ENCODE results near the gene FAM78B. TPM values are rescaled to one million over a fixed set of nuclear protein-coding genes. Genes with fewer than 3 reads are reported as not detected.

The FAM78B gene
- total and polyA plus RNA-seq, 10 of the 15 experiments (the other 5 are each of a cell fraction or from before 2014, with no cell fraction given), result 0.10 to 4.9 (median 1.6) TPM

DNA sequence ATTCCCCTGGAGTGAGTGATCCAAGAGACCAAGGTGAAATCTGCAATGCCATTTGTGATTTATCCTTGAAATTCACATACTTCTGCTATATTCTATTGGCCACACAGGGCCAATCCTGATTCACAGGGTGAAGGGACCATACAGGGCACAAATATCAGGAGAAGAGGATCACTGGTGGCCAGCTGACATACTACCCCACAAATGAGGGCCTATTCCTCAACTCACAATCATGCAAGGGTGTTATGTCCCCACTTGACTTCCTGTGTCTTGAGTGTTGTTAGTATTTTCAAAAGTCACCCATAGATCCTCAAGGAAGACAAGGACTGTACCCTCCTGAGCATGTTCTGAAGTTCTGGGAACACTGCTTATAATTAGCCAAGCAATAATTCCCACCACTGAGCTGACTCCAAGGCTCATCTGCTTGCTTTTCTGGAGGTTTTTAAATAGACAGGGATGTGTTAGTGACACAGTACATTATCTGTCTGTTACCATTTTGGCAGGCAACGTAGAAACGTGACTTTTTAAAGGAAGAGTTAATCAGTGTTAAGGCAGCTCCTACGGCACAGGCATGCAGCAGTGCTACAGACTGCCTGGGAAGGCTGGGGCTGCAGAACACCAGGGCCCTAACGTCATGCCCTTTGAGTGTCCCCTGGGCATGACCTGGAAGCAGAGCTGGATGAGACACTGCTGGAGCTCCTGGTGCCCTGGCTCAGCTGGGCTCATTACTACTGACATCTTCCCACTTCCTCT, 137.4 kb downstream of the FAM78B start:
- no peak for FAIRE-seq
- BruUV-seq (replicated peaks), result no TSS peak

More for the DNA sequence above, 137.4 kb downstream of the FAM78B start:
- H3K27me3 ChIP-seq (replicated peaks in 1 of 2; ENCODE audit: control insufficient read depth in 2 of 2, insufficient read depth in 2 of 2, low read length in 1 of 2), result peaks cover 0 to 2% of the 10 kb centered on the region in 2 experiments; a peak in 1 of 4 replicates
- no peak overlapping the region for H3K4me2 ChIP-seq (ENCODE audit: control insufficient read depth, insufficient read depth)
- WGBS (ENCODE audit: insufficient coverage, insufficient replicate concordance, low lambda C conversion rate, missing lambda C conversion rate), result 24% methylated on average over 4 of the region's 4 CpGs
- H3K36me3 ChIP-seq (ENCODE audit: control insufficient read depth in 2 of 2, insufficient read depth in 2 of 2, low read length in 1 of 2), result no peaks in the 10 kb centered on the region
- DNase-seq (ENCODE audit: low read depth, low spot score) (no peak), ATAC-seq (no peak)
- H3K4me3 ChIP-seq, result no peak overlapping the region
- intact Hi-C loops (cut with micrococcal nuclease; ENCODE audit: unreplicated experiment) (no loop called here), in situ Hi-C loops (cut with MboI) (no loop called here)
- H3K9ac ChIP-seq (ENCODE audit: control insufficient read depth, insufficient read depth, low read length), result no peak overlapping the region
- CTCF ChIA-PET, result interaction anchor here (0.6 to 1.7 kb wide), 2 partner anchors 144 to 229 kb away, joined by 3 to 4 read pairs; no protein-coding TSS in a partner anchor
- H3K4me1 ChIP-seq (ENCODE audit: control insufficient read depth, insufficient read depth, low read length), result no peaks in the 10 kb centered on the region
- H4K20me1 ChIP-seq (ENCODE audit: control insufficient read depth, insufficient read depth), result no peaks in the 10 kb centered on the region
- RAD21 ChIA-PET (ENCODE audit: unreplicated experiment), result no interaction called here
- no peaks in the 10 kb centered on the region for H3K9me3 ChIP-seq (replicated peaks; ENCODE audit: control insufficient read depth, insufficient read depth, low read length)
- H3K27ac ChIP-seq (ENCODE audit: control insufficient read depth, insufficient read depth), result no peak overlapping the region
- SMC1A ChIA-PET (ENCODE audit: uncharacterized antibody, unreplicated experiment), result no interaction called here
- H2AFZ ChIP-seq (ENCODE audit: control insufficient read depth, low read depth, low read length), result no peak overlapping the region
- TF ChIP-seq NFXL1 (IDR thresholded peaks at IDR 0.05; ENCODE audit: borderline replicate concordance) (no peak), ZBTB11 (CRISPR knock-in tag; IDR thresholded peaks at IDR 0.05) (no peak), SUPT20H (IDR thresholded peaks at IDR 0.05; ENCODE audit: borderline replicate concordance, control insufficient read depth, low read depth, low read length) (no peak)
- POLR2A ChIA-PET, result interaction anchor here (0.6 kb wide), 1 partner anchor 429 kb away, joined by 4 read pairs; no protein-coding TSS in a partner anchor
- no peaks in the 10 kb centered on the region for H3K79me2 ChIP-seq (ENCODE audit: control insufficient read depth, insufficient read depth, low read length)

Data from GM12878 (cell line).